ENCODE results near the gene SNRPD2. TPM values are rescaled to one million over a fixed set of nuclear protein-coding genes. Genes with fewer than 3 reads are reported as not detected.

Gene SNRPD2
- total and polyA plus RNA-seq, 2 of the 8 experiments (the other 6 are each of a cell fraction or from before 2014, with no cell fraction given), result 645 to 759 TPM

DNA sequence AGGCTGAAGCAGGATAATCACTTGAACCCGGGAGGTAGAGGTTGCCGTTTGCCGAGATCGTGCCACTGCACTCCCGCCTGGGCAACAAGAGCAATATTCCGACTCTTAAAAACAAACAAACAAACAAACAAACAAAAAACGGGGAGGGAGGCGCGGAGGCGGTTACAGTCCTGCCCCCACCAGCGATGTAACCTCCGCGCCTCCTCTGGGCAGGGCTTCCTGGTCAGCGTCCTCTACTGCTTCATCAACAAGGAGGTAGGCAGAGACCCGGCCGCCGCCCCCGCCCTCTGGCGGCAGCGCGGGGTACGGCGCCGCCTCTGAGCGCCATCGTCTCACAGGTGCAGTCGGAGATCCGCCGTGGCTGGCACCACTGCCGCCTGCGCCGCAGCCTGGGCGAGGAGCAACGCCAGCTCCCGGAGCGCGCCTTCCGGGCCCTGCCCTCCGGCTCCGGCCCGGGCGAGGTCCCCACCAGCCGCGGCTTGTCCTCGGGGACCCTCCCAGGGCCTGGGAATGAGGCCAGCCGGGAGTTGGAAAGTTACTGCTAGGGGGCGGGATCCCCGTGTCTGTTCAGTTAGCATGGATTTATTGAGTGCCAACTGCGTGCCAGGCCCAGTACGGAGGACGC is 10.2 kb downstream of the SNRPD2 start (continued):
- TF ChIP-seq, protein P1, sequence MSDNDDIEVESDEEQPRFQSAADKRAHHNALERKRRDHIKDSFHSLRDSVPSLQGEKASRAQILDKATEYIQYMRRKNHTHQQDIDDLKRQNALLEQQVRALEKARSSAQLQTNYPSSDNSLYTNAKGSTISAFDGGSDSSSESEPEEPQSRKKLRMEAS (IDR thresholded peaks at IDR 0.05), result peak; percentile 60
- TF ChIP-seq POU5F1 (IDR thresholded peaks at IDR 0.05; ENCODE audit: low read depth, low read length) (no peak), TAF7 (optimal IDR thresholded peaks at IDR 0.05; ENCODE audit: borderline replicate concordance, low read depth, low read length) (peak; percentile 45), CREB1 (IDR thresholded peaks at IDR 0.05) (peak; percentile 56; the same call in 1 of the 2 replicates), SIRT6 (IDR thresholded peaks at IDR 0.05; ENCODE audit: low read length) (no peak)

All from H1 (cell line).